GM12878 (cell line): Measurements from ENCODE around the gene SLC12A6. TPM values are rescaled to one million over a fixed set of nuclear protein-coding genes. Genes with fewer than 3 reads are reported as not detected.

Experiments
- BHLHE40 ChIP-seq, 2 experiments: fragments of 450-650 bp in 1 of 2; IDR thresholded peaks; 2 replicates each; pipeline ENCODE4 v1.6.1; 2011 to 2017; ENCODE audit warnings: low read depth in 2 of 2, borderline replicate concordance in 1 of 2, improper control_type of control experiment in 1 of 2, low read length in 1 of 2, mild to moderate bottlenecking in 1 of 2
- CUX1 ChIP-seq: IDR thresholded peaks from 2 replicates; pipeline ENCODE4 v1.6.1; 2012; ENCODE audit warnings: improper control_type of control experiment, low read depth, low read length; ENCODE audit not compliant: insufficient replicate concordance
- ELK1 ChIP-seq: IDR thresholded peaks from 2 replicates; pipeline ENCODE4 v1.6.1; 2012; ENCODE audit warnings: low read depth, low read length, improper control_type of control experiment
- ESRRA ChIP-seq: IDR thresholded peaks from 2 replicates; pipeline ENCODE4 v1.6.1; 2012; ENCODE audit warnings: mild to moderate bottlenecking, low read length, improper control_type of control experiment
- FOXK2 ChIP-seq: fragments of 450-650 bp; IDR thresholded peaks from 2 replicates; pipeline ENCODE4 v1.6.1; 2017; ENCODE audit warnings: mild to moderate bottlenecking, moderate library complexity
- GABPA ChIP-seq: IDR thresholded peaks from 2 replicates; pipeline ENCODE4 v1.6.1; 2014; ENCODE audit warnings: antibody characterized with exemption, low read depth, mild to moderate bottlenecking, inconsistent platforms
- HCFC1 ChIP-seq: fragments of 150-350 bp; IDR thresholded peaks from 2 replicates; pipeline ENCODE4 v1.6.1; 2014; ENCODE audit warnings: low read length
- HDAC2 ChIP-seq: fragments of 200-600 bp; sonication (generic); IDR thresholded peaks from 2 replicates; pipeline ENCODE4 v1.6.1; 2017
- IRF4 ChIP-seq: IDR thresholded peaks from 2 replicates; pipeline ENCODE4 v1.6.1; 2011; ENCODE audit warnings: low read depth, low read length
- JUND ChIP-seq: IDR thresholded peaks from 2 replicates; pipeline ENCODE4 v1.6.1; 2012; ENCODE audit warnings: low read depth, mild to moderate bottlenecking, low read length, improper control_type of control experiment, moderate library complexity
- SPI1 ChIP-seq: IDR thresholded peaks from 2 replicates; pipeline ENCODE4 v1.6.1; 2011; ENCODE audit warnings: low read depth, mild to moderate bottlenecking, low read length, moderate library complexity, borderline replicate concordance; ENCODE audit not compliant: insufficient read depth
- SREBF1 ChIP-seq: IDR thresholded peaks from 2 replicates; pipeline ENCODE4 v1.6.1; 2012; ENCODE audit warnings: mild to moderate bottlenecking, low read length
- ZBTB4 ChIP-seq: fragments of 450-650 bp; formaldehyde crosslinking; IDR thresholded peaks from 2 replicates; pipeline ENCODE4 v1.4.0; 2022; ENCODE audit warnings: mild to moderate bottlenecking, moderate library complexity
- ZNF207 ChIP-seq: fragments of 450-650 bp; IDR thresholded peaks from 2 replicates; pipeline ENCODE4 v1.6.1; 2014; ENCODE audit warnings: antibody characterized with exemption, mild to moderate bottlenecking, borderline replicate concordance
- polyA plus RNA-seq, 11 experiments: library from polyadenylated mRNA; depleted of rRNA in 4 of 11; unstranded in 6 of 11; stranded (reverse) in 5 of 11; fragments of >200 nt; fragmentation: Nextera tagmentation in 4 of 11; fragmentation: Illumina TruSeq in 1 of 11; extraction: Ambion mirVana in 4 of 11; extraction: Trizol in 1 of 11; gene quantifications; 1 replicate in 1 of 11; 2 replicates in 10 of 11; pipeline versions ENCODE4 v1.2.1 to v1.2.3, GENCODE V29; 2011 to 2016; ENCODE audit warnings: inconsistent platforms in 2 of 11, missing spikeins in 2 of 11, low read depth in 1 of 11
- total RNA-seq, 4 experiments: library from RNA; depleted of rRNA in 3 of 4; stranded (reverse); fragments of >200 nt in 3 of 4; fragmentation: Illumina TruSeq in 1 of 4; extraction: Trizol in 1 of 4; gene quantifications; 2 replicates each; pipeline versions ENCODE4 v1.2.1 to v1.2.3, GENCODE V29; 2013 to 2021
- TF ChIP-seq, protein P1 (sequence below): IDR thresholded peaks from 2 replicates; pipeline ENCODE4 v1.6.1; 2012; ENCODE audit warnings: low read depth, low read length, improper control_type of control experiment
- TF ChIP-seq, protein P2 (sequence below), 3 experiments: IDR thresholded peaks in 2 of 3; conservative IDR thresholded peaks in 1 of 3; 2 replicates each; pipeline ENCODE4 v1.5.1; 2011; ENCODE audit warnings: low read depth in 3 of 3, low read length in 3 of 3, mild to moderate bottlenecking in 3 of 3, control low read depth in 2 of 3, moderate library complexity in 2 of 3, inconsistent platforms in 1 of 3, mixed read lengths in 1 of 3; ENCODE audit not compliant: control insufficient read depth in 2 of 3, insufficient read depth in 1 of 3; ENCODE audit errors: extremely low read depth in 1 of 3

Gene SLC12A6
- total and polyA plus RNA-seq, 10 of the 15 experiments (the other 5 are each of a cell fraction or from before 2014, with no cell fraction given): 4.7 to 94.4 (median 34.2) TPM

DNA sequence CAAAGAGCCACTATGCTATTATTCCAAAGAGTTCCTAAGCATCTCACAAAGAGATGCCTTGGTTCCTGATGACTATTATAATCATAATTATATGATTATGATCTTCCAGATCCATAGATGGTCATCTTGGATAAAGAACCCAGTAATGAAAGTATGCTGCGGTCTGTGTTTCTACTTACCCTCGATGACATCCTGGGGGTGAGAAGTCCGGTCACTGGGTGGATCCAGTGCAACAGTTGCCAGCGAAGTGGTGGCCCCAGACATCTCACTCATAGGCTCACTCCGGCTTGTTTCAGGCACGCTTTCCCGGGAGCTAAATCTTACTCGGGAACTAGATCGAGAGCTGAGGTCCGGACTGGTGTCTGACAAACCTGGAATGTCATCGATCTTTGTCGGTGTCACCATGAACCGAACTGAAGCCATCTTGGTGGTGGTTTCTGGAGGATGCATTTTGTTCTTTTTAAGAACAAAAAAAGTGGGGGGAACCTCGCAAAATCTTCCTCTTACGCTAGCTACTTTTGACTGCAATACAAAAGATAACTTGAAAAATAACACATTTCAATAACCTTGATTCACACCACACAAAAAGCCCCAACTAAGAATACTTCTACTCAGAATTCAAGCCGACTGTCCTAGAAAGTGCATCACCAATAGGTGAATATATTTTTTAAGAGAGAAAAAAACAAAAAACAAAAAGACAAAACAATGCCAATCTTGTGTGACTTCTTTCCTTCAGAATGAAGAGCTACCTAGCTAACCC, 1.2 kb downstream of the SLC12A6 start (continued):
- TF ChIP-seq ELK1 (no peak), GABPA (no peak), HDAC2 (no peak), SPI1 (no peak), ZNF207 (no peak), ESRRA (no peak), BHLHE40 (IDR thresholded peaks at IDR 0.05; ENCODE audit: borderline replicate concordance in 1 of 2, low read depth in 2 of 2, low read length in 1 of 2) (no peak), SREBF1 (no peak), ZBTB4 (peak; percentile 86; the same call in 1 of the 2 replicates), HCFC1 (no peak), IRF4 (0 out of 2 replicates have a peak, but pooled peaks have one; percentile 14), JUND (no peak), FOXK2 (no peak), CUX1 (no peak)
- TF ChIP-seq, protein P1, sequence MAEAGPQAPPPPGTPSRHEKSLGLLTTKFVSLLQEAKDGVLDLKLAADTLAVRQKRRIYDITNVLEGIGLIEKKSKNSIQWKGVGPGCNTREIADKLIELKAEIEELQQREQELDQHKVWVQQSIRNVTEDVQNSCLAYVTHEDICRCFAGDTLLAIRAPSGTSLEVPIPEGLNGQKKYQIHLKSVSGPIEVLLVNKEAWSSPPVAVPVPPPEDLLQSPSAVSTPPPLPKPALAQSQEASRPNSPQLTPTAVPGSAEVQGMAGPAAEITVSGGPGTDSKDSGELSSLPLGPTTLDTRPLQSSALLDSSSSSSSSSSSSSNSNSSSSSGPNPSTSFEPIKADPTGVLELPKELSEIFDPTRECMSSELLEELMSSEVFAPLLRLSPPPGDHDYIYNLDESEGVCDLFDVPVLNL: no peak
- TF ChIP-seq, protein P2, sequence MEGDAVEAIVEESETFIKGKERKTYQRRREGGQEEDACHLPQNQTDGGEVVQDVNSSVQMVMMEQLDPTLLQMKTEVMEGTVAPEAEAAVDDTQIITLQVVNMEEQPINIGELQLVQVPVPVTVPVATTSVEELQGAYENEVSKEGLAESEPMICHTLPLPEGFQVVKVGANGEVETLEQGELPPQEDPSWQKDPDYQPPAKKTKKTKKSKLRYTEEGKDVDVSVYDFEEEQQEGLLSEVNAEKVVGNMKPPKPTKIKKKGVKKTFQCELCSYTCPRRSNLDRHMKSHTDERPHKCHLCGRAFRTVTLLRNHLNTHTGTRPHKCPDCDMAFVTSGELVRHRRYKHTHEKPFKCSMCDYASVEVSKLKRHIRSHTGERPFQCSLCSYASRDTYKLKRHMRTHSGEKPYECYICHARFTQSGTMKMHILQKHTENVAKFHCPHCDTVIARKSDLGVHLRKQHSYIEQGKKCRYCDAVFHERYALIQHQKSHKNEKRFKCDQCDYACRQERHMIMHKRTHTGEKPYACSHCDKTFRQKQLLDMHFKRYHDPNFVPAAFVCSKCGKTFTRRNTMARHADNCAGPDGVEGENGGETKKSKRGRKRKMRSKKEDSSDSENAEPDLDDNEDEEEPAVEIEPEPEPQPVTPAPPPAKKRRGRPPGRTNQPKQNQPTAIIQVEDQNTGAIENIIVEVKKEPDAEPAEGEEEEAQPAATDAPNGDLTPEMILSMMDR (IDR thresholded peaks at IDR 0.05 in 2 of 3, conservative IDR thresholded peaks at IDR 0.05 in 1 of 3; ENCODE audit: control insufficient read depth in 2 of 3, extremely low read depth in 1 of 3, insufficient read depth in 1 of 3, low read depth in 3 of 3, low read length in 3 of 3): no peak
